NCI-H82 (cell line): ENCODE measurements around the gene TSPYL4.

Source experiments
- DNase-seq: peaks from one replicate; lab custom pipeline; 2025; lab: John Stamatoyannopoulos, UW

TSPYL4 gene

GRCh38 chr6:116268589-116269293 is 14.9 kb upstream of the TSPYL4 start:
- DNase-seq, result peak; percentile 83

DNA sequence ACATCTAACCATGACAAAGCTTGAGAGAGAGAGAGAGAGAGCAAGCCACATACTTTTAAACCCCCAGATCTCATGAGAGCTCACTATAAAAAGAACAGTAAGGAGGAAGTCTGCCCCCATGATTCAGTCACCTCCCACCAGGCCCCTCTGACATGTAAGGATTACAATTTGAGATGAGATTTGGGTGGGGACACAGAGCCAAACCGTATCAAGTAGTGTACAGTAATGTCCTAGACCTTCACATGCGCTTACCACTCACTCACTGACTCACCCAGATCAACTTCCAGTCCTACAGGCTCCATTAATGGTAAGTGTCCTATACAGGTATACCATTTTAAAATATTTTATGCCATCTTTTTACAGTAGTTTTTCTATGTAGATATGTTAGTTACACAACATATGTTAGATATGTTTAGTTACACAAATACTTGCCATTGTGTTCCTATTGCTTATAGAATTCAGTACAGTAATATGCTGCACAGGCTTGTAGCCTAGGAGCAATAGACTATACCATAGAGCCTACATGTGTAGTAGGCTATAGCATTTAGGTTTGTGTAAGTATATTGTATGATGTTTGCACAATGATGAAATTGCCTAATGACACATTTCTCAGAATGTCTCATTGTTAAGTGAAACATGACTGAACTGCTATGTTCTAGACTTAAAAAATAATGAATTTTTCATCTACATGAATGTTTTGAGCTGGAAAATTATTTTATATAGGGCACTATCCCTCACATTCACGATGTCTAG is 14.1 kb upstream of the TSPYL4 start:
- DNase-seq, result no peak

DNA sequence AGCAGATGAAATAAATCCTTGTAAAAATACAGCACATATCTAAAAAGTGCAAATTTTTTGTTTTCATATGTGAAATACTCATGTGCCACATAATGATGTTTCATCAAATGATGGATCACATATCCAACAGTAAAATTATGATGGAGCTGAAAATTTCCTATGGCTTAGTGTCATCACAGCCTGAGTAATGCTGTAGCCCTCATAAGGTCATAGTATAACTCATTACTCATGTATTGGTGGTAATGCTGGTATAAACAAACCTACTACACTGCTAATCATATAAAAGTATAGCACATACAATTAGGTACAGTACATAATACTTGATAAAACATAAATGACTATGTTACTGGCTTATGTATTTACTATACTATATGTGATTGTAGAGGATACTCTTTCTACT is 12.9 kb upstream of the TSPYL4 start:
- DNase-seq, result no peak

- DNase-seq, result no peak
Observed at GRCh38 chr6:116265041-116265829, 11.4 kb upstream of the TSPYL4 start.

- DNase-seq, result no peak
Observed at GRCh38 chr6:116263353-116263752, 9.5 kb upstream of the TSPYL4 start.

GRCh38 chr6:116258520-116258919 is 4.6 kb upstream of the TSPYL4 start:
- DNase-seq, result no peak

DNA sequence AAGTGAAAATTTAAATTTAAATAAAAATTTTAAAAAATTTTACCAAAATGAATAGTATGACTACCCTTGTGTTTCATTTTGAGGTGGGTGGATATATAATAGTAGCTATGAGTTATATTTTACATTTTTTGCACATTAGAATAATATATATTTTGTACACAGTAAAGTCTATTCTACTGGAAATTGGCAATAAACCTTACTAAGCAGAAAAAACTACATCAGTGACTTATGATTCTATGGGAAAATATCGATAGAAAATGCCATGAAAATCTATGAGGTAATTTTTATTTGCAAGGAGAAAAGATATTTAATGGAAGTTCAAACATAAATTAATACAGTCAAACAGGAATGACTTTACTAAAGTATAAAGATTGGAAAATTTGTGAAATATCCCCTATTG is 2.8 kb upstream of the TSPYL4 start:
- DNase-seq, result no peak

DNA sequence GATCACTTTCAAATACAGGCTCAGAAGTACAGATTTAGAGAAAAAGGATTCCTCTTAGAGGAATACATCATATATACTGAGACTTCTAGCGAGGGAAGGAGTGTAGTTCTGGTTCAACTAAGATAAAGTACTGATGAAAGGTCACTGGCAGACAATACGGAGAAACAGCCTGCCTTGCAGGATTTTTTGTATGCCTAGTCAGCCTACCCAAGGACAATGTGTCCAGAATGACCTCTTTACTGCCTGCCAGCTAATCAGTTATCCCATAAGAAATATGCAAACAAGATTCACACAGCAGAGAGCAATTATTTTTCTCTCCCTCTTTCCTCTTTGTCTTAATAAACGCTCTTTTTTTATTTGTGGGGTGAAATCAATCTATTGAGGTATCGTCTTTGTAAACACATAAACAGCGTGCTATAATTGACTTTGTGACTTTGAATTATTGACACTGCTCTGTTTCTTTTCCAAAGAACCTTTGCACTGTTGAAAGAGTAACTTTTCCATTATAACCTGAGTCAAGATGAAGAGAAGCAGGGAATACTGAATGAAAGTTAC is 1.4 kb upstream of the TSPYL4 start:
- peak; percentile 29 for DNase-seq

DNA sequence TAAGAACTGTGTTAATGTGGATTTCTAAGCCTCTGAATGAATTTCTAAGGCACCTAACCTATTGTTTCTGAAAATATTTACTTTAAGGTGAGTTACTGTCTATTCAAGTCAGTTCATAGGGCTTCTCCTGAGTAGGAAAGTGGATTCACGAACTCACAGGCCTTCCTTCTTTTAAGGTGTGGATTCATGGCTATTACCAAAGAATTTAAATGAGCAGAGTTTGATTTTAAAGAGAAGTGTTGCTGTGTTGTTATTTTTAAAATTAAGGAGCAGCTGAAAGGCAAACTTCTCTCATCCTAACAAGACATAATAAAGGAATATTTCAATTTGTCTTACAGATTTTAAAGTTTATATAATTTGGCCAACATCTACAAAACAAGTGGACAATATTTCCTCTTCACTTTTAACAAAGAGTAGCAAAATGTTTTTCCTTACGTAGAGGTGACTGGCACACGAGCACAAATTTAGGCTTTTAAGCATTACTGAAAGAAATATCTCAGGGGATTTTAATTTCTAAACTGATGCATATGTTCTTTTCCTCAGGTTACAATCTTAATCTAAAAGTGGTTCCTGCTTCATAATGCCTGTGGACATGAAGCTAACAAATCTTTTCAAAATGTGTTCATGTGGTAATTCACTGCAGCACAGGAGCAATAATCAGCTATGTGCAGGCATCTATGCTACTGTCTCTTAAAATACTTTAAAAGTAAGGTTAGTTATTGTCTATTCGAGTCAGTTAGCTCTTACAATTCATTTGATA is 602 bp upstream of the TSPYL4 start:
- no peak for DNase-seq

GRCh38 chr6:116253188-116253504 is 729 bp downstream of the TSPYL4 start:
- no peak for DNase-seq

DNA sequence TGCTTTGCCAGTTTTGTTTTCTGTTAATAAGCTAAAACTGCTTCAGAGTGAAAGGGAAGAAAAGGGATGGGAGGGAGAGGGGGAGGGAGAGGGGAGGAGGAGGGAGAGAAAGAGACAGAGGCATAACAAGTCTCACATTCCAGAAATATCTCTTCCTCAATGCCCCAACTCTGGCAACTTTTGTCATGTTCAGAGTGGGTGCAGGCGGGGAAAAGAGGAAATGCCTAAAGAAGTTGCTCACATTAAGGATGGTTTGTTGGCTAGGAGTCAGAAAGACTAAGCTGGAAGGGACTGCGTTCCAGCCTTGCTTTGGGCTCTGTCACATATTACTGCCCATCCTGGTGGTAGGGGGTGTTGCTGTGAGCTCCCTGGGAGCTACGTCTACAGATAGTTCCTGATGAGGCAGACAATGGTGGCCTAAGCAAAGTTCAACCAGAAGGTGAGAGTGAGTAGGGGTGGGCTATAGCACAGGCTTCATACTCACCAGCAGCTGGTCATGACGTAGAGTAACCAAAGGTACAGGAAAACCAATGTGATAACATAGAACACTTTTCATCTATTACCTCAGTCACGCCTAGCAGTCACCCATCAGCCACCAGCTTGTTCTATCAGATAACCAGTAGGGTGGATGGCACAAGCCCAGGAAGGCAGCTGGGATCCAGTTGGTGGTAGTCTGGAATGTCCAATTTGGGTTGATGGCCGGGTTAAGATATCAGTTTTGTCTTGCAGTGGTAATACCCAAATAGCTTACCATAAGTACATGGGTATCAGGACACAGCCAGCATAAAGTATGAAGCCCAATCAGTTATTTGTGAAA is 2.1 kb downstream of the TSPYL4 start:
- no peak for DNase-seq

DNA sequence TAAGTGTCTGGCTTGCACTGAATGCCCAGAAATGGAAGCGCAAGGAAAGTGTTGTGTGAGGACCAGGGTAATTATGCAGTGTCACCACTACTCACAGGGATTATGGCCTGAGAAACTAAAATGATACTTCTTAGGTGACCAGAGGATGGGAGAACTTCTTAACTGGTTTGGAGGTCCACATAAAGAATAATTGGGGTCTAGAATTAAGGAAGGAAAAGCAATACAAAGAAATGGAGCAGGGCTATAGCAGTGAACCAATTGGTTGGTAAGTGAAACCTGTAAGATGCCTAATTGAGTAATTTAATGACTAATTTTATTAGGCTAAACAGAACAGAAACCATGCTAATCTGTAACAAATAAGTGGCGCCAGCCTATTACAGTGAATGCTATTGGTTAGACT is 5.3 kb downstream of the TSPYL4 start:
- DNase-seq, result no peak

DNA sequence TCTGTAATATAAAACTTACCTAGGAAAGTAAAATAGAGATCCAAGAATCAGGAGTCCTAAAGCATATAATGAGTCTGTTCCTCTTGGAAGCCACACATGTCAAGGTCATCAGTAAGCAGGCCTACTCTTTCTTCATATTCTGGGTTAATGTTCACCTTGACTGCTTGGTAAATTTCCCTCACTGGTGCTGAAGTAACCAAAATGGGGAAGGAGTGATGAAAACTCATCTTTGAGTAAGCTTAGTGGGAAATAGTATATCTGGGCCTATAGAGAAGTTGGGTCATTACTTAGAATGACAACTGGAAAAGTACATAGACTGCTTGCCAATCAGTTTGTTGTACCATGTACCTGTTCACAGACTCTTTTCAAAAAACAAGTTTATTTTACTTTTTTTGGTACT is 6.6 kb downstream of the TSPYL4 start:
- DNase-seq, result no peak

- no peak for DNase-seq
Observed at GRCh38 chr6:116246089-116246488, 7.8 kb downstream of the TSPYL4 start.

GRCh38 chr6:116244284-116244683 is 9.6 kb downstream of the TSPYL4 start:
- no peak for DNase-seq

- DNase-seq, result no peak
Observed at GRCh38 chr6:116239856-116240255, 14.0 kb downstream of the TSPYL4 start.

- no peak for DNase-seq
Observed at GRCh38 chr6:116239256-116239655, 14.6 kb downstream of the TSPYL4 start.

DNA sequence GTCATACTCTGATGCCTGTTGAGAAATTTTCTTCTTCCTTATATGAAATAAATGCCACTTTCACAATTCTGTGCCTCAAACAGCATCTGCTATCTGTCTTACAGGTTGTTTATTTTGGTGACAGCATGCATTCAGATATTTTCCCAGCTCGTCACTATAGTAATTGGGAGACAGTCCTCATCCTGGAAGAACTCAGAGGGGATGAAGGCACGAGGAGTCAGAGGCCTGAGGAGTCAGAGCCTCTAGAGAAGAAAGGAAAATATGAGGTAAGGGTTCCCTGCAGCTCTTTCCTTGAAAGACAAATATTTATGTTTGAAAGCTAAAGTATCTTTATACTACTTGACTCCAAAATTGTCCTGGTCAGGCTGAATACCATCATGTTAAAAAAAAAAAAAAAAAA is 15.8 kb downstream of the TSPYL4 start:
- no peak for DNase-seq

DNA sequence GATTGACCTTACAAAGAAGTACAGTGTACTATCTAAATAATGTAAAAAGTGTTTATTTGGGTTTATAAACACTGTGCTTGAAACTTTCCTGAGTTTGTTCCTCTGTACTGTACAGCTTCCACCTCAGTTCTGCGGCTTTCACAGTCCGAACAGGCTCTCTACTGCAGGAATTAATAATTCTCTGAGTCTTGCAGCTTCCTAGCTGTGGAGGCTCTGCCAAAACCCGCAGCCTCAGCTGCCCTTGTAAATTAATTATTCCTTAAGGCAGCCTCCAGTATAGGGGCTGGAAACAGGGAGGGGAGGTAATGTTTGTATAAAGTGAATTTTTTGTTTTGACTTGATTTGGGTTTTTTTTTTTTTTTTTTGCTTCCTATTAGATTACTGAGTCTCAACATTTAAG is 19.2 kb downstream of the TSPYL4 start:
- DNase-seq, result peak; percentile 43

DNA sequence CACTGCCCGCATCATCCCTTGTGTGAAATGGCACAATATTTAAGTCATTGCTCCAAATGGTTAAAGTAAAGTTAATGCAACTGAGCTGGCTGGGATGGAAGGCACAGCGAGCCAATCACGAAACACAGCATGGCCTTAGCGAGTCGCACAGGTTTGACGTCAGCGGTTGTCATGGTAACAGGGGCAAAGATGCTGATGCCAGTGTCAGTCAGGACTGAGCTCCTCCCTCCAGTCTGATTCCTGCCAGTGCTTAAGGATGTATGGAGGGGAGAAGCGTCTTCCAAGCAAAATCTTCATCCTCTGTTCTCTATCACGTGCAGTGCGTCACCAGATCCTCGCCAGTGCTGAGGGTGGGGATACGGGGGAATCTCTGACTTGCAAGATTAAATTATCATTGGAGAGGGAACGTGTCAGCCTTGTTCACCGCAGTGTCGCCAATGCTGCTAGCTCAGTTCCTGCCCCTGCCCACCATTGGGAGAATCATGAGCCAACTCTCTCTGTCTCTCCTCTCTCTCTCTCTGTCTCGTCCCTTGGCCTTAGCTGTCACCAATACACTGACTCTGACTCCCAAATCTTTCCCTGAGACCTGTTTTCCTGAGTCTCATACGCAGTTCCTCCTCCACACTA is 24.5 kb downstream of the TSPYL4 start:
- DNase-seq, result peak; percentile 79

DNA sequence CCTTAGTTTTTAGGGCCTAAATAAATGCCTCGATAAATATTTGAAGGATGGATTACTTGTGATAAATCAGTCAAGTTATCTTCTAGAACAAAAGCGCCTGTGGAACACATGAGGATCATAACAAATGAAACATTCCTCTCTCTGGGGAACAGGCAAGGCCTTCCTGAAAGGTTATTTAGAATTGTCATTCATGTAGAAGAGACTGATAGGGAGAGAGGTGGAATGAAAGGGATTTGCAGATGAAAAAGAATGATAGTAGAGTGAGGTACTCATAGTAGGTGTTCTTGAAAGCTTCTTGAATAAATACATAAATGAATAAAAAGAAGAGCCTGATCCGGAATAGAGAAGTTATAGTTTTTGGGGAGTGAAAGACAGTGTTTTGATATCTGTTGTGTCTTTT is 30.5 kb downstream of the TSPYL4 start:
- DNase-seq, result no peak
